Neuronal stem cell (in vitro differentiated cells): ENCODE data around the gene MAPK14.

ENCODE experiments used
- DNase-seq: peaks from one replicate; pipeline ENCODE4 v3.0.0-alpha.2; 2013; ENCODE audit warnings: low spot score
- H2AFZ ChIP-seq: one replicate; pipeline ENCODE4 v1.6.1; 2013; ENCODE audit warnings: mild to moderate bottlenecking, low read length, inconsistent platforms
- H2AK5ac ChIP-seq: 2 replicates; pipeline ENCODE4 v1.6.1; 2013; ENCODE audit warnings: low read depth, mild to moderate bottlenecking, inconsistent platforms, low read length, moderate library complexity, mixed read lengths
- H2BK120ac ChIP-seq: 2 replicates; pipeline ENCODE4 v1.6.1; 2013; ENCODE audit warnings: low read depth, mild to moderate bottlenecking, inconsistent platforms, low read length, moderate library complexity, mixed read lengths
- H2BK12ac ChIP-seq: one replicate; pipeline ENCODE4 v1.6.1; 2013; ENCODE audit warnings: low read length, inconsistent platforms
- H2BK15ac ChIP-seq: 2 replicates; pipeline ENCODE4 v1.6.1; 2013; ENCODE audit warnings: mild to moderate bottlenecking, low read length, inconsistent platforms, mixed read lengths
- H2BK5ac ChIP-seq: one replicate; pipeline ENCODE4 v1.6.1; 2013; ENCODE audit warnings: inconsistent platforms, mild to moderate bottlenecking, low read length, moderate library complexity
- H3K14ac ChIP-seq: one replicate; pipeline ENCODE4 v1.6.1; 2013; ENCODE audit warnings: low read length, inconsistent platforms
- H3K18ac ChIP-seq: 2 replicates; pipeline ENCODE4 v1.6.1; 2013; ENCODE audit warnings: low read length, inconsistent platforms
- H3K23ac ChIP-seq: 2 replicates; pipeline ENCODE4 v1.6.1; 2013; ENCODE audit warnings: low read depth, mild to moderate bottlenecking, mixed read lengths, low read length, inconsistent platforms; ENCODE audit not compliant: poor library complexity
- H3K27ac ChIP-seq: replicated peaks from 3 replicates; pipeline ENCODE4 v1.5.1; 2013; ENCODE audit warnings: low read length, inconsistent platforms
- H3K27me3 ChIP-seq, 3 experiments: 2 replicates each; pipeline ENCODE4 v1.6.1; 2013; ENCODE audit warnings: low read length in 3 of 3, mild to moderate bottlenecking in 2 of 3, inconsistent platforms in 1 of 3, low read depth in 1 of 3, mixed read lengths in 1 of 3, moderate library complexity in 1 of 3; ENCODE audit not compliant: control insufficient read depth in 3 of 3, insufficient read depth in 3 of 3
- H3K36me3 ChIP-seq, 2 donors: replicated peaks in 1 of 2; 2 replicates each; pipeline ENCODE4 v1.6.1; 2013; ENCODE audit warnings: low read length in 2 of 2; ENCODE audit not compliant: control insufficient read depth in 2 of 2, insufficient read depth in 2 of 2
- H3K4ac ChIP-seq: 2 replicates; pipeline ENCODE4 v1.6.1; 2013; ENCODE audit warnings: inconsistent platforms, mild to moderate bottlenecking, low read length, moderate library complexity
- H3K4me1 ChIP-seq, 2 donors: 1 replicate in 1 of 2; 2 replicates in 1 of 2; pipeline ENCODE4 v1.6.1; 2013; ENCODE audit warnings: low read length in 2 of 2, low read depth in 1 of 2; ENCODE audit not compliant: control insufficient read depth in 2 of 2, insufficient read depth in 1 of 2
- H3K4me2 ChIP-seq: one replicate; pipeline ENCODE4 v1.6.1; 2013; ENCODE audit warnings: mild to moderate bottlenecking, low read length, inconsistent platforms; ENCODE audit not compliant: insufficient read depth, poor library complexity, severe bottlenecking
- H3K4me3 ChIP-seq, 2 donors: 2 replicates each; pipeline ENCODE4 v1.5.1; 2013; ENCODE audit warnings: low read length in 2 of 2, mild to moderate bottlenecking in 2 of 2, inconsistent platforms in 1 of 2, moderate library complexity in 1 of 2
- H3K79me1 ChIP-seq: one replicate; pipeline ENCODE4 v1.6.1; 2013; ENCODE audit warnings: low read depth, mild to moderate bottlenecking, inconsistent platforms, low read length, moderate library complexity
- H3K9ac ChIP-seq: one replicate; pipeline ENCODE4 v1.6.1; 2013; ENCODE audit warnings: mild to moderate bottlenecking, low read depth, low read length, inconsistent platforms; ENCODE audit not compliant: poor library complexity
- H3K9me3 ChIP-seq, 2 donors: replicated peaks in 1 of 2; 2 replicates each; pipeline versions ENCODE3 to v1.6.1; 2013; ENCODE audit warnings: low read length in 2 of 2, mild to moderate bottlenecking in 2 of 2, inconsistent platforms in 1 of 2, low read depth in 1 of 2, mixed read lengths in 1 of 2, moderate library complexity in 1 of 2; ENCODE audit not compliant: control insufficient read depth in 2 of 2, insufficient read depth in 1 of 2
- H4K8ac ChIP-seq: one replicate; pipeline ENCODE4 v1.6.1; 2013; ENCODE audit warnings: low read depth, mild to moderate bottlenecking, inconsistent platforms, low read length, moderate library complexity
- H4K91ac ChIP-seq: one replicate; pipeline ENCODE4 v1.6.1; 2013; ENCODE audit warnings: low read length, low read depth, mild to moderate bottlenecking, inconsistent platforms; ENCODE audit not compliant: poor library complexity
- WGBS, 2 donors: extraction: QIAGEN DNeasy Blood & Tissue Kit; methylation state at CpG; one replicate each; pipeline ENCODE4 v1.1.7; 2013; ENCODE audit warnings: missing lambda C conversion rate in 2 of 2, mixed read lengths in 1 of 2; ENCODE audit not compliant: insufficient read length in 2 of 2, insufficient replicate concordance in 1 of 2; ENCODE audit errors: extremely low coverage in 2 of 2; 5-methylcytosine and 5-hydroxymethylcytosine counted together

MAPK14 gene

GRCh38 chr6:36034441-36034840 is 6.8 kb downstream of the MAPK14 start:
- H2BK15ac ChIP-seq, result no peak overlapping the region
- no peaks in the 10 kb centered on the region for H3K27me3 ChIP-seq
- H4K91ac ChIP-seq, result no peak overlapping the region
- H2BK12ac ChIP-seq, result no peak overlapping the region
- no peaks in the 10 kb centered on the region for H3K9me3 ChIP-seq
- peaks cover 0 to 2% of the 10 kb centered on the region in 2 donors for H3K36me3 ChIP-seq
- H2BK5ac ChIP-seq, result no peak overlapping the region
- no peak overlapping the region for H3K14ac ChIP-seq
- no peak overlapping the region for H2AFZ ChIP-seq
- H3K4ac ChIP-seq, result no peak overlapping the region
- no peak for DNase-seq
- H3K4me3 ChIP-seq, result no peak overlapping the region
- H2BK120ac ChIP-seq, result no peak overlapping the region
- H3K4me2 ChIP-seq, result no peak overlapping the region
- H3K18ac ChIP-seq, result no peak overlapping the region
- H3K79me1 ChIP-seq, result no peaks in the 10 kb centered on the region
- no peak overlapping the region for H4K8ac ChIP-seq
- H3K27ac ChIP-seq, result no peak overlapping the region
- peaks cover 0 to 5% of the 10 kb centered on the region in 2 donors for H3K4me1 ChIP-seq
- WGBS, 2 donors, result no CpG with 5 or more reads among the region's 3 CpGs
- H3K23ac ChIP-seq, result no peak overlapping the region
- H2AK5ac ChIP-seq, result no peak overlapping the region
- H3K9ac ChIP-seq, result no peak overlapping the region

- WGBS, 2 donors, result no CpG with 5 or more reads among the region's 4 CpGs
- no peak overlapping the region for H3K27ac ChIP-seq
- H3K4me1 ChIP-seq, result peaks cover 0 to 2% of the 10 kb centered on the region in 2 donors
- no peaks in the 10 kb centered on the region for H3K27me3 ChIP-seq
- no peak overlapping the region for H3K14ac ChIP-seq
- no peak overlapping the region for H2BK12ac ChIP-seq
- H2AFZ ChIP-seq, result no peak overlapping the region
- H3K18ac ChIP-seq, result no peak overlapping the region
- peaks cover 0 to 2% of the 10 kb centered on the region in 2 donors for H3K36me3 ChIP-seq
- H3K79me1 ChIP-seq, result no peaks in the 10 kb centered on the region
- no peak overlapping the region for H3K4ac ChIP-seq
- no peak overlapping the region for H3K23ac ChIP-seq
- no peak overlapping the region for H3K9ac ChIP-seq
- H3K4me2 ChIP-seq, result no peak overlapping the region
- H2BK15ac ChIP-seq, result no peak overlapping the region
- no peak overlapping the region for H4K91ac ChIP-seq
- no peaks in the 10 kb centered on the region for H3K9me3 ChIP-seq
- H3K4me3 ChIP-seq, result no peak overlapping the region
- no peak for DNase-seq
- H2AK5ac ChIP-seq, result no peak overlapping the region
- no peak overlapping the region for H4K8ac ChIP-seq
- H2BK120ac ChIP-seq, result no peak overlapping the region
- no peak overlapping the region for H2BK5ac ChIP-seq
Measured at GRCh38 chr6:36035225-36035624, 7.6 kb downstream of the MAPK14 start.

- Histone ChIP-seq H4K91ac (no peak overlapping the region), H2BK12ac (no peak overlapping the region), H3K9me3 (no peaks in the 10 kb centered on the region), H3K9ac (no peak overlapping the region), H3K23ac (no peak overlapping the region), H3K79me1 (no peaks in the 10 kb centered on the region), H3K18ac (no peak overlapping the region), H3K4ac (no peak overlapping the region), H2BK120ac (no peak overlapping the region), H3K4me3 (no peak overlapping the region), H3K36me3 (peaks cover 0 to 2% of the 10 kb centered on the region in 2 donors), H2AFZ (no peak overlapping the region), H3K14ac (no peak overlapping the region), H3K4me1 (no peaks in the 10 kb centered on the region), H4K8ac (no peak overlapping the region), H2BK5ac (no peak overlapping the region), H2BK15ac (no peak overlapping the region), H3K4me2 (no peak overlapping the region), H2AK5ac (no peak overlapping the region), H3K27me3 (no peaks in the 10 kb centered on the region), H3K27ac (no peak overlapping the region)
- WGBS, 2 donors, result no CpG with 5 or more reads among the region's 4 CpGs
- no peak for DNase-seq
Measured at GRCh38 chr6:36038120-36038876, 10.7 kb downstream of the MAPK14 start.

GRCh38 chr6:36039112-36039511 is 11.5 kb downstream of the MAPK14 start:
- Histone ChIP-seq H2BK5ac (no peak overlapping the region), H3K4me3 (no peak overlapping the region), H3K27ac (no peak overlapping the region), H3K27me3 (no peaks in the 10 kb centered on the region), H2BK120ac (no peak overlapping the region), H3K36me3 (peaks cover 0 to 2% of the 10 kb centered on the region in 2 donors), H3K4me2 (no peak overlapping the region), H3K4ac (no peak overlapping the region), H3K4me1 (no peaks in the 10 kb centered on the region), H2BK15ac (no peak overlapping the region), H3K23ac (no peak overlapping the region), H3K18ac (no peak overlapping the region), H3K9me3 (no peaks in the 10 kb centered on the region), H2AK5ac (no peak overlapping the region), H2AFZ (no peak overlapping the region), H4K91ac (no peak overlapping the region), H4K8ac (no peak overlapping the region), H3K79me1 (no peaks in the 10 kb centered on the region), H3K14ac (no peak overlapping the region), H3K9ac (no peak overlapping the region), H2BK12ac (no peak overlapping the region)
- DNase-seq, result no peak
